HG03103 (cell line): ENCODE results near the gene TNRC6C.

Source experiments
- ATAC-seq: cut with Tn5 transposase; IDR thresholded peaks from one replicate; pipeline ENCODE4 v1.9.1; 2021; ENCODE audit warnings: low read depth; ENCODE audit not compliant: unreplicated experiment

Gene TNRC6C

GRCh38 chr17:78010759-78011158, 52.3 kb downstream of the TNRC6C start:
- ATAC-seq: no peak

- ATAC-seq: no peak
Measured at GRCh38 chr17:78012428-78012827, 53.9 kb downstream of the TNRC6C start.

GRCh38 chr17:78013683-78014467, 55.4 kb downstream of the TNRC6C start:
- no peak for ATAC-seq

GRCh38 chr17:78014646-78015045, 56.1 kb downstream of the TNRC6C start:
- no peak for ATAC-seq

GRCh38 chr17:78016852-78017251, 58.3 kb downstream of the TNRC6C start:
- ATAC-seq: no peak

GRCh38 chr17:78019367-78019975, 61.0 kb downstream of the TNRC6C start:
- ATAC-seq: no peak

- ATAC-seq: no peak
Measured at GRCh38 chr17:78019976-78020716, 61.6 kb downstream of the TNRC6C start.

GRCh38 chr17:78020717-78021108, 62.2 kb downstream of the TNRC6C start:
- ATAC-seq: no peak

- no peak for ATAC-seq
Measured at GRCh38 chr17:78022425-78022824, 63.9 kb downstream of the TNRC6C start.

GRCh38 chr17:78023042-78023441, 64.5 kb downstream of the TNRC6C start:
- ATAC-seq: no peak

GRCh38 chr17:78026381-78026780, 67.9 kb downstream of the TNRC6C start:
- ATAC-seq: no peak

- ATAC-seq: no peak
Measured at GRCh38 chr17:78027121-78027520, 68.6 kb downstream of the TNRC6C start.

- ATAC-seq: no peak
Measured at GRCh38 chr17:78029697-78030096, 71.2 kb downstream of the TNRC6C start.

- no peak for ATAC-seq
Measured at GRCh38 chr17:78031435-78031834, 72.9 kb downstream of the TNRC6C start.

- ATAC-seq: no peak
Measured at GRCh38 chr17:78032166-78032565, 73.7 kb downstream of the TNRC6C start.

- ATAC-seq: no peak
Measured at GRCh38 chr17:78034429-78035091, 76.1 kb downstream of the TNRC6C start.

GRCh38 chr17:78037280-78037679, 78.8 kb downstream of the TNRC6C start:
- no peak for ATAC-seq

GRCh38 chr17:78038748-78039288, 80.3 kb downstream of the TNRC6C start:
- no peak for ATAC-seq

- ATAC-seq: no peak
Measured at GRCh38 chr17:78039581-78039980, 81.1 kb downstream of the TNRC6C start.

GRCh38 chr17:78040440-78041385, 82.2 kb downstream of the TNRC6C start:
- ATAC-seq: no peak
